Activated CD4-positive, alpha-beta memory T cell treated with anti-CD3 and anti-CD28 coated beads for 36 hours (primary cell): ENCODE data around the gene TEX38. TPM values are rescaled to one million over a fixed set of nuclear protein-coding genes. Genes with fewer than 3 reads are reported as not detected.
"Not testable (repeated sequence)": the region's sequence is repeated elsewhere in the genome, so short reads cannot be mapped to it uniquely, and the experiment has no call there.

Source experiments
- CTCF ChIA-PET: fragments of 350-600 bp; sonication (Branson Sonifier 250); formaldehyde crosslinking; loops from one replicate; lab custom pipeline; 2021; ENCODE audit warnings: antibody characterized with exemption, inconsistent platforms; lab: Charles Lee
- POLR2A ChIA-PET: fragments of 350-600 bp; sonication (Branson Sonifier 250); formaldehyde crosslinking; loops from one replicate; lab custom pipeline; 2021; ENCODE audit warnings: antibody characterized with exemption; lab: Charles Lee
- DNase-seq: peaks from one replicate; pipeline ENCODE4 v3.0.0-alpha.2; 2020
- H3K27ac Mint-ChIP-seq: one replicate; pipeline ENCODE4 v1.8.0; 2021; ENCODE audit warnings: mixed read lengths
- H3K27me3 Mint-ChIP-seq: one replicate; pipeline ENCODE4 v1.8.0; 2021; ENCODE audit warnings: mixed read lengths
- H3K36me3 Mint-ChIP-seq: one replicate; pipeline ENCODE4 v1.8.0; 2021; ENCODE audit warnings: mixed read lengths
- H3K4me1 Mint-ChIP-seq: one replicate; pipeline ENCODE4 v1.8.0; 2021; ENCODE audit warnings: low read depth, mixed read lengths
- H3K4me3 Mint-ChIP-seq: one replicate; pipeline ENCODE4 v1.8.0; 2021; ENCODE audit warnings: mild to moderate bottlenecking, mixed read lengths
- H3K9me3 Mint-ChIP-seq: one replicate; pipeline ENCODE4 v1.8.0; 2021; ENCODE audit warnings: mixed read lengths
- intact Hi-C: fragments of 100-400 bp; cut with micrococcal nuclease; formaldehyde crosslinking; loops from one replicate; pipeline ENCODE4 v1.15.1; 2023
- total RNA-seq, 2 experiments: library from RNA; stranded (reverse); gene quantifications; one replicate each; pipeline ENCODE4 v1.2.3, GENCODE V29; 2021

The TEX38 gene
- total RNA-seq, 2 experiments from 2014 or later = 0.21 TPM; not detected in 1

DNA sequence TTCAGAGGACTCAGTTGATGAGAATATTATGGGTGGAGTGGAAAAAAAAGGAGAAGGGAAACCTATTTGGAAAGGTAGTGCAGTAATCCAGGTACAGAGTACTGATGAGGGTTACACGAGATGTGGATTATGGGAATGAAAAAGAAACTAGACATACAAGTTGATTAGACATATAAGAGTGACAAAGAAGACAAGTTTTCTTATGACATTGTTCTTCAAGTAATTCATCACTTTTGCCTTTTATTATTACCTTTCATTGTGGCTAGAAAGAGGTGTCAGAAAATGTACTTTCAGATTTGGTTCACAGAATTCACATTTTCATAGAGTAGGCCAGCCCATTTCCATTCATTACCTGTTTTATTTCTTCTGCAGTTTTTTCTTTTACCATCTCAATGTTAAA, 13.9 kb upstream of the TEX38 start:
- CTCF ChIA-PET = no interaction called here

GRCh38 chr1:46659307-46659870, 12.3 kb upstream of the TEX38 start:
- CTCF ChIA-PET = interaction anchor here (1.2 kb wide), 1 partner anchor 16 kb away, joined by 4 read pairs; no protein-coding TSS in a partner anchor
- peak overlapping the region; percentile 28 for H3K27ac Mint-ChIP-seq
- peaks cover 23% of the 10 kb centered on the region for H3K4me1 Mint-ChIP-seq
- no peak overlapping the region for H3K4me3 Mint-ChIP-seq
- H3K9me3 Mint-ChIP-seq = peaks cover 2% of the 10 kb centered on the region
- no peak for DNase-seq
- POLR2A ChIA-PET = no interaction called here
- H3K36me3 Mint-ChIP-seq = peaks cover 38% of the 10 kb centered on the region
- no peaks in the 10 kb centered on the region for H3K27me3 Mint-ChIP-seq
- intact Hi-C loops = no loop called here

More for the DNA sequence above, 13.9 kb upstream of the TEX38 start:
- H3K4me1 Mint-ChIP-seq = peaks cover 34% of the 10 kb centered on the region
- H3K9me3 Mint-ChIP-seq = peaks cover 2% of the 10 kb centered on the region
- intact Hi-C loops = no loop called here
- DNase-seq = no peak
- H3K4me3 Mint-ChIP-seq = no peak overlapping the region
- H3K27ac Mint-ChIP-seq = no peak overlapping the region
- H3K27me3 Mint-ChIP-seq = no peaks in the 10 kb centered on the region
- H3K36me3 Mint-ChIP-seq = peaks cover 37% of the 10 kb centered on the region
- POLR2A ChIA-PET = interaction anchor here (1.2 kb wide), 1 partner anchor 9 kb away, joined by 4 read pairs; no protein-coding TSS in a partner anchor

- H3K9me3 Mint-ChIP-seq, DNase-seq, H3K27me3 Mint-ChIP-seq, H3K4me3 Mint-ChIP-seq, POLR2A ChIA-PET, intact Hi-C loops: not testable (repeated sequence)
- Mint-ChIP-seq H3K4me1 (peaks cover 23% of the 10 kb centered on the region), H3K36me3 (peaks cover 35% of the 10 kb centered on the region), H3K27ac (peak overlapping the region; percentile 28)
- CTCF ChIA-PET = interaction anchor here (0.7 to 1.2 kb wide), 4 partner anchors 15 to 126 kb away, joined by 3 to 7 read pairs (median 4); no protein-coding TSS in a partner anchor
Measured at GRCh38 chr1:46660116-46660515, 11.5 kb upstream of the TEX38 start.

DNA sequence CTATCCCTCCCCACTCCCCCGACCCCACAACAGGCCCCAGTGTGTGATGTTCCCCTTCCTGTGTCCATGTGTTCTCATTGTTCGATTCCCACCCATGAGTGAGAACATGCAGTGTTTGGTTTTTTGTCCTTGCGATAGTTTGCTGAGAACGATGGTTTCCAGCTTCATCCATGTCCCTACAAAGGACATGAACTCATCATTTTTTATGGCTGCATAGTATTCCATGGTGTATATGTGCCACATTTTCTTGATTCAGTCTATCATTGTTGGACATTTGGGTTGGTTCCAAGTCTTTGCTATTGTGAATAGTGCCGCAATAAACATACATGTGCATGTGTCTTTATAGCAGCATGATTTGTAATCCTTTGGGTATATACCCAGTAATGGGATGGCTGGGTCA, 8.7 kb upstream of the TEX38 start:
- Mint-ChIP-seq H3K36me3 (peaks cover 19% of the 10 kb centered on the region), H3K4me1 (peaks cover 35% of the 10 kb centered on the region)
- H3K27me3 Mint-ChIP-seq, H3K4me3 Mint-ChIP-seq, H3K9me3 Mint-ChIP-seq, intact Hi-C loops, DNase-seq, POLR2A ChIA-PET, CTCF ChIA-PET, H3K27ac Mint-ChIP-seq: not testable (repeated sequence)

DNA sequence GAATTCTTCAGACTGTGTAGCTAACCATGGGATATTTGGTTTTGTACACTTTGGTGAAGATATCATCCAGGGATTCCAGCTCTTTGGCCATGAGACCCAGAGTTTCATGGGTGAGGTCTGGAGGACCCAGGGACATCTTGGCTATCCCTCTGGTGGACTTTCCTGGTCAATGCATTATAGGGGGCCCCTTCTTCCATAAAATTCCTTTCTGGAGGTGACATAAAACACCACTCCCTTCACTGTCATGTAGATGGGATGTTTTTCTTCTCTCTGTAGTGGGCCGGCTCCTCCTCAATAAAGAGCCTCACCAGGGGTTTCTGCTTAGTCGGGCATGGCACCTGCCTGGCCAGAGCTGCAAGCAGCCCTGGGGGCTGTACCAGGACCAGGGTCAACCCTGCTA, 5.7 kb upstream of the TEX38 start:
- Mint-ChIP-seq H3K4me1 (peaks cover 16% of the 10 kb centered on the region), H3K27ac (no peak overlapping the region), H3K9me3 (no peaks in the 10 kb centered on the region), H3K27me3 (no peaks in the 10 kb centered on the region), H3K4me3 (no peak overlapping the region), H3K36me3 (peaks cover 18% of the 10 kb centered on the region)
- DNase-seq = no peak
- intact Hi-C loops = loop anchor here (5.0 kb wide), 2 partner anchors 49 to 64 kb away; partner anchors contain the start of genes MKNK1 and MOB3C
- CTCF ChIA-PET = interaction anchor here (0.8 kb wide), 1 partner anchor 21 kb away, joined by 3 read pairs; no protein-coding TSS in a partner anchor
- POLR2A ChIA-PET = no interaction called here

DNA sequence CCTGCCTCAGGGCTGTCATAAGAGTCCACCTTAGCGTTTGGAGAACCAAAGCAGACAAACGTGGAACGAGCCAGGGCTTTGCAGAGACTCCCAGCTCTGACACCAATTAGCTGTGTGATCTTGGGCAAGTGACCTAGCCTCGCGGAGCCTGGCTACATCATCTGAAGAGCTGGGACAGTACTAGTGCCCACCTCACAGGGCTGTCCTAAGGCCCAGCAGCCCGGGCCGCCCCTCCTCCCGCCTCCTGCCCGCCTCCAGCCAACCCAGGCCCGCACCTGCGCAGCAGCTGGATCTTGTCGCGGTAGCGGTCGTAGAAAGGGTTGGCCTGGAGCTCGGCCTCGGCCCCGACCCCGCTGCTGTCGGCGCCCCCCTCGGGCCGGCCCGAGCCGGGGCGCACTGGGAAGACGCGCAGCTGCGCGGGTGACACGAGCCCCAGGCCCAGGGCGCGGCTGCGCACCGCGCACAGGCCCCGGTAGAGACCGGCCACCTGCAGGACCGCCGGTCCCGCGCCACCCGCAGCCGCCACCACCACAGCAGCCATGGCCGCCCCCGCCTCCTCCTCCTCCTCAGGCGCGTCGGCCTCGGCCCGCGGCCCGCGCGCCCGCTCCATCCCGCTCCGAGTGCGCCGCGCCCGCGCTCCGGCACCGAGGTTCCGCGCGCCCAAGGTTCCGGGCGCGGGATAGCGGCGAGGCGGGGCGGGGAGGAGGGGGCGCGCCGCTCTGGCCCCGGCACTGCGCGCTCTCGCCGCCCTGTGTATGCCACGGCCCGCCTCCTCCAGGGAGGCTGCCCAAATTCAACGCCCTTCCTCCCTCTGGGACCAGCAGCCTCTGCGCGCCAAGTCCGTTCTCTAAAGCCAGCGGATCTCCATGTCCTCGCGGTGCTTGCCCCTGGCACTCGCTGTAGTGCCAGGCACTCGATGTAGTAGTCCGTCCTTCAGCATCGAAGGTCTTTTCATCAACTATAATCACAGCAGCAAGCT, 3.6 kb upstream of the TEX38 start, which contains the start of gene ATPAF1:
Gene ATPAF1, minus strand, starts transcription at position 583 of the 979 bp plus-strand sequence. Its CDS starts 42 bp downstream, at position 541.
- Mint-ChIP-seq H3K27me3 (no peaks in the 10 kb centered on the region), H3K9me3 (no peaks in the 10 kb centered on the region), H3K4me3 (no peak within 1 kb of the TSS), H3K4me1 (peaks cover 16% of the 10 kb centered on the region), H3K27ac (peak within 1 kb of the TSS; percentile 36), H3K36me3 (peaks cover 16% of the 10 kb centered on the region)
- POLR2A ChIA-PET = interaction anchor here (0.8 to 1.8 kb wide), 8 partner anchors 11 to 77 kb away, joined by 3 to 9 read pairs (median 4); partner anchors contain the start of genes EFCAB14, MKNK1 and MOB3C
- CTCF ChIA-PET = interaction anchor here (0.6 to 2.0 kb wide), 5 partner anchors 9 to 64 kb away, joined by 3 to 11 read pairs (median 4); partner anchors contain the start of gene MKNK1
- DNase-seq = peak; percentile 85
- intact Hi-C loops = loop anchor here (1.0 to 5.0 kb wide), 4 partner anchors 51 to 145 kb away; partner anchors contain the start of genes EFCAB14, MKNK1 and MOB3C

DNA sequence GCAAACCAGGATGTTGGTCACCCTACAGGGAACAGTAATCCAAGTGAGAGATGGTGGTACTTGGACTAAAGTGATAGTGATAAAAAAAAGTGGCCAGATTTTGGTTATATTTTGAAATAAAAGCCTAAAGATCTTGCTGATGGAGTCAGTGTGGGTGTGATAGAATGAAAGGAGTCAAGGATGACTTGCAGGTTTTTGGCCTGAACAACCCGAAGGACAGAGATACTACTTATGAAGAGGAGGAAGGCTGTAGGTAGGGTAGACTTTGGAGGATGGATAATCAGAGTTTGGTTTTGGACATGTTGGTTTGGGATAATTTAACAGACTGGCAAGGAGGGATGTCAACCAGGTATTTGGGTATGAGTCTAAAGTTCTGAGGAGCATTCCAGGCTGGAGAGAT, 1.5 kb upstream of the TEX38 start:
- DNase-seq = no peak
- POLR2A ChIA-PET = no interaction called here
- CTCF ChIA-PET = no interaction called here
- H3K4me3 Mint-ChIP-seq = no peak overlapping the region
- H3K36me3 Mint-ChIP-seq = peaks cover 6% of the 10 kb centered on the region
- H3K4me1 Mint-ChIP-seq = peaks cover 28% of the 10 kb centered on the region
- H3K9me3 Mint-ChIP-seq = no peaks in the 10 kb centered on the region
- H3K27me3 Mint-ChIP-seq = no peaks in the 10 kb centered on the region
- intact Hi-C loops = no loop called here
- H3K27ac Mint-ChIP-seq = no peak overlapping the region

DNA sequence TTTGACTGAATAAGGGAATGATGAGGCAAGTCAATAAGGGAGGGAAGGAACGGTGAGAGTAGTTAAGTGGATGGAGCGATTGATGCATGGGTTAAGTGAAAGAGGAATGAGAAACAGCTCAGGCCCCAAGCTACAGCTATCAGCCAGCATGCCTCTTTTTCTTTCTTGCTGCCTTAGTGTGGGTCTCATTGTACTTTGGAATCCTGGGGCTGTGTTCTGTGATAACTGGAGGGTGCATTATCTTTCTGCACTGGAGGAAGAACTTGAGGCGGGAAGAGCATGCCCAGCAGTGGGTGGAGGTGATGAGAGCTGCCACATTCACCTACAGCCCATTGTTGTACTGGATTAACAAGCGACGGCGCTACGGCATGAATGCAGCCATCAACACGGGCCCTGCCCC, 1.0 kb downstream of the TEX38 start:
- H3K9me3 Mint-ChIP-seq = no peaks in the 10 kb centered on the region
- ChIA-PET POLR2A (no interaction called here), CTCF (no interaction called here)
- H3K27me3 Mint-ChIP-seq = no peaks in the 10 kb centered on the region
- peaks cover 36% of the 10 kb centered on the region for H3K4me1 Mint-ChIP-seq
- DNase-seq = no peak
- intact Hi-C loops = no loop called here
- H3K36me3 Mint-ChIP-seq = peaks cover 12% of the 10 kb centered on the region
- H3K27ac Mint-ChIP-seq = no peak overlapping the region
- no peak overlapping the region for H3K4me3 Mint-ChIP-seq

- peaks cover 16% of the 10 kb centered on the region for H3K36me3 Mint-ChIP-seq
- intact Hi-C loops = no loop called here
- H3K4me1 Mint-ChIP-seq = peaks cover 36% of the 10 kb centered on the region
- CTCF ChIA-PET = no interaction called here
- no peaks in the 10 kb centered on the region for H3K27me3 Mint-ChIP-seq
- H3K4me3 Mint-ChIP-seq = no peak overlapping the region
- peak; percentile 45 for DNase-seq
- H3K9me3 Mint-ChIP-seq = no peaks in the 10 kb centered on the region
- no peak overlapping the region for H3K27ac Mint-ChIP-seq
- POLR2A ChIA-PET = no interaction called here
Measured at GRCh38 chr1:46673749-46674182, 2.1 kb downstream of the TEX38 start.

GRCh38 chr1:46675549-46676314, 4.1 kb downstream of the TEX38 start:
- H3K9me3 Mint-ChIP-seq = no peaks in the 10 kb centered on the region
- DNase-seq = no peak
- H3K4me3 Mint-ChIP-seq = peak overlapping the region; percentile 3
- H3K27ac Mint-ChIP-seq = peak overlapping the region; percentile 86
- H3K4me1 Mint-ChIP-seq = peaks cover 36% of the 10 kb centered on the region
- intact Hi-C loops = no loop called here
- no peaks in the 10 kb centered on the region for H3K27me3 Mint-ChIP-seq
- POLR2A ChIA-PET = interaction anchor here (0.5 to 1.4 kb wide), 3 partner anchors 14 to 59 kb away, joined by 3 to 4 read pairs (median 3); partner anchors contain the start of gene MOB3C
- CTCF ChIA-PET = interaction anchor here (1.5 to 2.7 kb wide), 4 partner anchors 8 to 49 kb away, joined by 4 to 11 read pairs (median 8); partner anchors contain the start of gene ATPAF1
- H3K36me3 Mint-ChIP-seq = peaks cover 28% of the 10 kb centered on the region

- no peak for DNase-seq
- Mint-ChIP-seq H3K4me1 (peaks cover 36% of the 10 kb centered on the region), H3K36me3 (peaks cover 34% of the 10 kb centered on the region), H3K27me3 (no peaks in the 10 kb centered on the region), H3K27ac (peak overlapping the region; percentile 86), H3K9me3 (no peaks in the 10 kb centered on the region), H3K4me3 (no peak overlapping the region)
- intact Hi-C loops = no loop called here
- CTCF ChIA-PET = interaction anchor here (1.0 to 2.7 kb wide), 4 partner anchors 8 to 230 kb away, joined by 3 to 11 read pairs (median 6); partner anchors contain the start of genes ATPAF1 and MKNK1
- POLR2A ChIA-PET = interaction anchor here (0.6 kb wide), 1 partner anchor 18 kb away, joined by 3 read pairs; no protein-coding TSS in a partner anchor
Measured at GRCh38 chr1:46676531-46676930, 4.9 kb downstream of the TEX38 start.
